AG08396 (cell line): Measurements from ENCODE around the gene SPINK4.

Source experiments
- DNase-seq: peaks from one replicate; pipeline ENCODE4 v3.0.0; 2012; ENCODE audit warnings: low spot score, mixed read lengths

The SPINK4 gene

GRCh38 chr9:33291901-33292300 is 51.9 kb downstream of the SPINK4 start:
- no peak for DNase-seq

GRCh38 chr9:33293782-33294181 is 53.8 kb downstream of the SPINK4 start:
- no peak for DNase-seq

GRCh38 chr9:33294670-33295432 is 54.9 kb downstream of the SPINK4 start:
- no peak for DNase-seq

GRCh38 chr9:33295571-33295970 is 55.6 kb downstream of the SPINK4 start:
- no peak for DNase-seq

GRCh38 chr9:33297432-33297831 is 57.5 kb downstream of the SPINK4 start:
- DNase-seq = no peak
